HepG2 (cell line): Measurements from ENCODE around the gene PEX13.

Source experiments
- CTCF ChIP-seq: sonication (generic); formaldehyde crosslinking; IDR thresholded peaks from 2 replicates; pipeline ENCODE4 v1.5.0; 2020; ENCODE audit warnings: mild to moderate bottlenecking, missing genetic modification reagents, moderate library complexity
- FOXA1 ChIP-seq, 2 experiments: fragments of 450-650 bp in 1 of 2; sonication (generic) in 1 of 2; formaldehyde crosslinking in 1 of 2; IDR thresholded peaks; 2 replicates each; pipeline versions ENCODE4 v1.4.0 to v1.6.1; 2016 to 2020; ENCODE audit warnings: missing genetic modification reagents in 1 of 2
- HINFP ChIP-seq: sonication (generic); formaldehyde crosslinking; IDR thresholded peaks from 2 replicates; pipeline ENCODE4 v1.4.0; 2020; ENCODE audit warnings: low read depth, mild to moderate bottlenecking, missing genetic modification reagents
- SRF ChIP-seq: IDR thresholded peaks from 2 replicates; pipeline ENCODE4 v1.6.1; 2011; ENCODE audit warnings: mild to moderate bottlenecking, low read depth, low read length, moderate library complexity

GRCh38 chr2:61009355-61009754 is 8.2 kb upstream of the PEX13 start:
- TF ChIP-seq FOXA1 (IDR thresholded peaks at IDR 0.05) (no peak), FOXA1 (CRISPR knock-in tag; IDR thresholded peaks at IDR 0.05) (no peak), HINFP (CRISPR knock-in tag) (no peak), CTCF (no peak), SRF (no peak)
